Endodermal cell (in vitro differentiated cells): ENCODE data around the gene SIRT6. TPM values are rescaled to one million over a fixed set of nuclear protein-coding genes. Genes with fewer than 3 reads are reported as not detected.
"Not testable (repeated sequence)": the region's sequence is repeated elsewhere in the genome, so short reads cannot be mapped to it uniquely, and the experiment has no call there.

Experiments
- DNase-seq: peaks from one replicate; pipeline ENCODE4 v3.0.0-alpha.2; 2017
- H3K27ac ChIP-seq: 2 replicates; pipeline ENCODE4 v1.5.1; 2013; ENCODE audit warnings: mild to moderate bottlenecking, low read depth, low read length, moderate library complexity
- H3K27me3 ChIP-seq: 2 replicates; pipeline ENCODE4 v1.6.1; 2013; ENCODE audit warnings: mild to moderate bottlenecking, low read length, moderate library complexity; ENCODE audit not compliant: insufficient read depth, control insufficient read depth, poor library complexity, severe bottlenecking
- H3K36me3 ChIP-seq: 2 replicates; pipeline ENCODE4 v1.7.0; 2013; ENCODE audit warnings: mild to moderate bottlenecking, low read length, moderate library complexity; ENCODE audit not compliant: control insufficient read depth, insufficient read depth
- H3K4me1 ChIP-seq: one replicate; pipeline ENCODE4 v1.7.0; 2013; ENCODE audit warnings: low read length; ENCODE audit not compliant: control insufficient read depth, insufficient read depth
- H3K4me3 ChIP-seq: 2 replicates; pipeline ENCODE4 v1.5.1; 2013; ENCODE audit warnings: mild to moderate bottlenecking, low read length, moderate library complexity
- H3K9ac ChIP-seq: 2 replicates; pipeline ENCODE4 v1.6.1; 2013; ENCODE audit warnings: mild to moderate bottlenecking, low read length, moderate library complexity; ENCODE audit not compliant: poor library complexity, severe bottlenecking; ENCODE audit errors: extremely low read depth
- H3K9me3 ChIP-seq: 2 replicates; pipeline ENCODE4 v1.6.1; 2013; ENCODE audit warnings: mild to moderate bottlenecking, low read length, moderate library complexity; ENCODE audit not compliant: control insufficient read depth
- H3K27ac Mint-ChIP-seq: 2 replicates; pipeline ENCODE4 v1.8.0; 2020; ENCODE audit warnings: mixed read lengths
- H3K27me3 Mint-ChIP-seq: 2 replicates; pipeline ENCODE4 v1.8.0; 2021; ENCODE audit warnings: mild to moderate bottlenecking, mixed read lengths; ENCODE audit not compliant: insufficient read depth
- H3K36me3 Mint-ChIP-seq: 2 replicates; pipeline ENCODE4 v1.8.0; 2020; ENCODE audit warnings: low read depth, mixed read lengths
- H3K4me1 Mint-ChIP-seq: 2 replicates; pipeline ENCODE4 v1.8.0; 2020; ENCODE audit warnings: mixed read lengths
- H3K4me3 Mint-ChIP-seq: 2 replicates; pipeline ENCODE4 v1.8.0; 2020; ENCODE audit warnings: mild to moderate bottlenecking, moderate library complexity, mixed read lengths
- H3K9me3 Mint-ChIP-seq: 2 replicates; pipeline ENCODE4 v1.8.0; 2020; ENCODE audit warnings: mild to moderate bottlenecking, mixed read lengths
- CTCF ChIP-seq: fragments of 200-600 bp; sonication (generic); conservative IDR thresholded peaks from 2 replicates; pipeline ENCODE4 v1.5.0; 2021; ENCODE audit warnings: antibody characterized with exemption, mild to moderate bottlenecking
- WGBS, 2 experiments: methylation state at CpG; one replicate each; pipeline versions ENCODE4 v1.1.5 to v1.1.7; 2013; ENCODE audit warnings: missing lambda C conversion rate in 2 of 2, mixed read lengths in 1 of 2; ENCODE audit not compliant: insufficient coverage in 1 of 2, insufficient read length in 1 of 2; 5-methylcytosine and 5-hydroxymethylcytosine counted together
- total RNA-seq, 2 donors: library from RNA; stranded (reverse); fragmentation: NEBNext Ultra II Directional in 1 of 2; extraction: Animal tissue kit (Norgen Biotek cat#: 25700) in 1 of 2; gene quantifications; 2 replicates in 1 of 2; 3 replicates in 1 of 2; pipeline ENCODE4 v1.2.1, GENCODE V29; 2021

Gene SIRT6
- total RNA-seq, 2 donors from 2014 or later: 22.1 to 29.1 TPM

DNA sequence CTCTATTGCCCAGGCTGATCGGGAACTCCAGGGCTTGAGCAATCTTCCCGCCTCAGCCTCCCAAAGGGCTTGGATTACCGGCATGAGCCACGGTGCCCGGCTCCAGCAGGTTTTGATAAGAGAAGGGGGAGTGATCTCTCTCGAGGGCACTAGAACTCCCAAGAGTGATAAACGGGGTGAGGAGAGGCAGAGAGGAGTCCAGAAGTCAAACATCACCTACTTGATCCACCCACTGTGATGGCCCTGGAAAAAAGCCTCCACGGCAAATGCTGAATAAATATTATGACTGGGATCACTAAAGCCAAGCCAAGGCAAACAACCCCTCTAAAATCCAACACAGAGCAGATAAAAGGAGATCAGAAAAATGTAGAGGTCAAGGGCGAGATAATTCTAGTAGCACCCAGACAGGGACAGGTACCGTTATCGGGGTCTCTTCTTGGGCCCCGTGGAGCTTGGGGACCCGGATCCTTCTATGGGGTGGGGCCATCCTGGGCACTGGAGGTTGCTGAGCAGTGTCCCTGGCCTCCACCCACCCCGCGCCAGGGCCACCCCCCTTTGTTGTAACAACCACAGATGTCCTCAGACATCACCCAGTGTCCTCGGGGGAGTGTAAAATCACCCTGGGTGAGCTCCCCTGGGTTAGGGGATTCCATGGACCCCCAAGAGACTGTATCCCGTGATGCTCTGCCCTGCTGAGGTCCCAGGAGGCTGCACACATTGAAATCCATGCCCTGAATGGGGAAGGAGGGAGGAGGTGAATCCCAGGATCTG, 32.7 kb downstream of the SIRT6 start:
- Mint-ChIP-seq H3K4me1 (no peaks in the 10 kb centered on the region), H3K27ac (no peak overlapping the region), H3K36me3 (no peaks in the 10 kb centered on the region), H3K4me3 (no peak overlapping the region), H3K9me3 (no peaks in the 10 kb centered on the region), H3K27me3 (peaks cover 44% of the 10 kb centered on the region)
- no peak for DNase-seq
- peaks cover 4% of the 10 kb centered on the region for H3K27me3 ChIP-seq
- H3K9ac ChIP-seq: no peak overlapping the region
- H3K9me3 ChIP-seq: no peaks in the 10 kb centered on the region
- 81 to 84% methylated on average over 12 to 17 of the region's 17 CpGs for WGBS, 2 experiments
- no peaks in the 10 kb centered on the region for H3K36me3 ChIP-seq
- no peak overlapping the region for H3K4me3 ChIP-seq
- no peak for TF ChIP-seq CTCF
- H3K27ac ChIP-seq: no peak overlapping the region
- H3K4me1 ChIP-seq: no peaks in the 10 kb centered on the region

- H3K9me3 ChIP-seq: no peaks in the 10 kb centered on the region
- no peaks in the 10 kb centered on the region for H3K4me1 ChIP-seq
- peaks cover 4% of the 10 kb centered on the region for H3K27me3 ChIP-seq
- H3K4me3 Mint-ChIP-seq: no peak overlapping the region
- H3K27me3 Mint-ChIP-seq: peaks cover 38% of the 10 kb centered on the region
- no peak for DNase-seq
- no peak overlapping the region for H3K9ac ChIP-seq
- H3K27ac ChIP-seq: no peak overlapping the region
- no peak for TF ChIP-seq CTCF
- no peak overlapping the region for H3K4me3 ChIP-seq
- H3K36me3 ChIP-seq: no peaks in the 10 kb centered on the region
- peaks cover 1% of the 10 kb centered on the region for H3K4me1 Mint-ChIP-seq
- H3K36me3 Mint-ChIP-seq: no peaks in the 10 kb centered on the region
- no peaks in the 10 kb centered on the region for H3K9me3 Mint-ChIP-seq
- WGBS, 2 experiments: 34% methylated on average over 7 of the region's 7 CpGs; no CpG with 5 or more reads in 1 of the 2 experiments
- H3K27ac Mint-ChIP-seq: no peak overlapping the region
These were observed 37.6 kb downstream of the SIRT6 start for GRCh38 chr19:4144666-4145249.

DNA sequence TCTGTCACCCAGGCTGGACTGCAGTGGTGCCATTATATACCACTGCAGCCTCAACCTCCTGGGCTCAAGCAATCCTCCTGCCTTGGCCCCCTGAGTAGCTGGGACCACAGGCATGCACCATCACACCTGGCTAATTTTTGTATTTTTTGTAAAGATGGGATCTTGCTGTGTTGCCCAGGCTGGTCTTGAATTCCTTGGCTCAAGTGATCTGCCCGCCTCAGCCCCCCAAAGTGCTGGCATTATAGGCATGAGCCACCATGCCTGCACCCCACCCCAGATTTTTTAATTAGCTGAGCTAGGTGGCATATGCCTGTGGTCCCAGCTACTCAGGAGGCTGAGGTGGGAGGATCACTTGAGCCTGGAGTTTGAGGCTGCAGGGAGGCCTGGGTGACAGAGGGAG, 39.4 kb downstream of the SIRT6 start:
- not testable (repeated sequence) for H3K36me3 Mint-ChIP-seq
- WGBS, 2 experiments: 78% methylated on average over 1 of the region's 1 CpG; no CpG with 5 or more reads in 1 of the 2 experiments

More for the DNA sequence above, 39.4 kb downstream of the SIRT6 start:
- H3K4me1 Mint-ChIP-seq, H3K4me3 Mint-ChIP-seq, H3K27me3 ChIP-seq, H3K9me3 ChIP-seq, H3K4me3 ChIP-seq, DNase-seq, H3K27ac Mint-ChIP-seq, H3K9ac ChIP-seq, H3K36me3 ChIP-seq, H3K4me1 ChIP-seq, H3K27ac ChIP-seq, H3K9me3 Mint-ChIP-seq: not testable (repeated sequence)
- peaks cover 28% of the 10 kb centered on the region for H3K27me3 Mint-ChIP-seq
